ENCODE data around the gene NUDT14.

The NUDT14 gene

DNA sequence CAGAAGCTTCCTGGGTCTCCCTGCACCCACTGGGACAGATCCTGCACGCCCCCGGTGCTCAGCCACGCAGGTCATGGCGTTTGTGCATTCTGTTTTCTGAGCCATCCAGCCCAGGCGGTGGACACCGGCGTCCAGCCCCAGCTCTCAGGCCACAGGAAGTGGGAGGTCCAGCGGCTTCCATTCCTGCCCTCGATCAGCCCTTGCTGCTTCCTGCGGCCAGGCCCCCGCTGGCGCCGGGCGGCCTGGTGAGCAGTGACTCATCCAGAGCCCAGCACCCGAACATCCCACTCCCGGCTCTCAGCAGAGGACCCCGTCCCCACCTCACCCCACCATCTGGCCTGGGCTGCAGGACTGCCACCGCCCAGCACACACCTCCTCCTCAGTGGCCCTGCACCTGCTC is 18.0 kb upstream of the NUDT14 start:
- DNase-seq (ENCODE audit: low read depth): no peak

DNA sequence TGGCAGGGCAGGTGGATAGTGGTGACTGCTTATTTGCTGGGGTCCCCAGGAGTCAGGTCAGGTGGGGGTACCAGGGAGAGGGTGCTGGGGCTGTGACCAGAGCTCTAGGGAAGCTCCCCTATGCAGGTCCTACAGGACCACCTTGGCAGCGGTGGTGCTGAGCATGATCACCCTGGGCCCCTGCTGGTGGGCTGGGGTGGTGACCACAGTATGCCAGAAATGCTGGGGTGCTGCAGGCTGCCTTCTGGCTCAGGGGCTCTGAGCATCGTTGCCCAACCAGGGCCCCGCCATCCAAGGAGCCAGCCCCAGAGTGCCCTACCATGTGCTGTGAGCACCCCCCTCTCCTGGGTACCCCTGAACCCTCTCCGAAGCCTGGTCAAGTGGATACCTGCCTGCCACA is 17.5 kb upstream of the NUDT14 start:
- DNase-seq (ENCODE audit: low read depth): no peak

DNA sequence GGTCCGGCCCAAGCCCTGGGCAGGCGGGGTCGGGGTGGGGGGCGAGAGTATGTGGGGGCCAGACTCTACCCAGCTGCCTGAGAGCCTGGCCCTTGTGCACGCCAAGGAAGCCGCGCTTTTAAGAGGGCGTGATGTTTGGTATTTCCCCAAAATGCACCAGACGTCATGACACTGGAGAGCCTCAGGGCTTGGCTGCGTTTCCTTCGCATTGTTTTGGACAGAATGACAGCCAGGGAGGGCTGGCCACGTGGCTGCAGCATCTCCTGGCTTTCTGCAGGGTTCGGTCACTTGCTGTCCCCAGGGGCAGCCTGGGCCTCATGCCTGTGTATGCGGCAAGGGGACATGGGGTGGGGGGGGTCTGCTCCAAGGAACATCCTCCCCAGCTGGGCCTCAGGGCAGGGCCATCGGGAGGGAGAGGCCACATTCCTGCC is 16.1 kb upstream of the NUDT14 start:
- no peak for DNase-seq (ENCODE audit: low read depth)

DNA sequence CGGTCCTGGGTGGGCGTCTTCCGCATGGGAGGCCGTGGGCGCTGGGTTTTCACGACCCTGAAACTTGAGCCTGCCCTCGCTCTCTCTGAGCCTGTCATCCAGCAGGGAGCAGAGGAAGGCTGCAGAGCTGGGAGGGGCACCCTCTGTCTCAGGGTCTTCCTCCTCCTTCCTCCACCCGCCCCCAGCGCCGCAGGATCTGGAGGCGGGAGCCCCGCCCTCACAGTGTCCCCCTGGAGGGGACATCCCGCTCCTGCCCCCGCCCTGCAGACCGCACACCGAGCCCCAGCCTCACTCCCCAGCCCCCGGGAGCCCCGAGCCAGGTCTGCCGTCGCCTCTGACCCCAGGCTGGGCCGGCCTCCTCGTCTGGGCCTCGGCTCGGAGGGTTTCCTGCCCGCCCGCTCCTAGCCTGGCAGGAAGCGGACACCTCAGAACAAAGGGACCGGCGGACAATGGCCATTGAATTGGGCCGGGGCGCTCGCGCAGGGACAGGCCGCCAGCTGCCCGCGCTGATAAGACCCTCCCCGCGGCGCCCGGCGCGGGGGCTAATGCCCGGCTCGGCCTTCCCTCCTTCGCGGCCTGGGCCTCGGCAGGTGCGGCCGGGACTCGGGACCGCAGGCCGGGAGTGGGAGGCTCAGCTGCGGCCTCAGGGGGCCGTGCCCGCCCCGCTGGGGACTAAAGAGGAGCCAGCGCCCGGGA is 15.3 kb upstream of the NUDT14 start:
- no peak for DNase-seq (ENCODE audit: low read depth)

DNA sequence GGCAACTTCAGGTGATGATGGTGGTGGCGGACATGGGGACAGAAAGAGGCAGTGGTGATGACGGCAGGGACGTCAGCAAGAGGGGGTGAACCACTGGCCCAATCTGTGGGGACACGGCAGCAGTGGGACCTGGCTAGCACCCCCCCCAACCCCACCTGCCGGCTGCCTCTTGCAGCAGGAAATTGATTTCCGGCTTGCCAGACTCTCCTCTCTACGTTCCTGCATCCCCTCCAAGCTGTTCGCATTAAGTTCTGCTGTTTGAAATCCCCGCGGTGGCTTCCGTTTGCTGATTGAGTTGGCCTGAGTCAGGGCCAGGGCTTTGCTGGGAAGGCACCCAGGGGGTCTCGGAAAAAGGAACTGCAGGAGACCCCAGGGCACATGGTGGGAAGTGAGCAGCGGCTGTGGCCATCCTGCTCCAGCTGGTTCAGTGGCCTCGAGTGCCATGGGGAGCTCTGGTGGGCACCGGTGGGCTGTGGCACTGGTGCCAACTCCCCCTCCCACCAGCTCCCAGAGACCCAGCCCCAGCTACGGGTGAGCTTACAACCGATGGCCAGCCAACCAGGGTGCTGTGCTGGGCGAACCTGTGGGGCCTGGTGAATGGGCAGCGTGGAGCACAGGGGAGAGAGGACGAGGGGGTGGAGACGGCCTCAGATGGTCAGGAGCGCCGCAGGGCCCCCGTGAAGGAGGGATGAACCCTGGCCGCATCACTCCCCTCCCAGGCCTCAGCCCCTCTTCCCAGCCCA is 14.6 kb upstream of the NUDT14 start:
- DNase-seq (ENCODE audit: low read depth): no peak

DNA sequence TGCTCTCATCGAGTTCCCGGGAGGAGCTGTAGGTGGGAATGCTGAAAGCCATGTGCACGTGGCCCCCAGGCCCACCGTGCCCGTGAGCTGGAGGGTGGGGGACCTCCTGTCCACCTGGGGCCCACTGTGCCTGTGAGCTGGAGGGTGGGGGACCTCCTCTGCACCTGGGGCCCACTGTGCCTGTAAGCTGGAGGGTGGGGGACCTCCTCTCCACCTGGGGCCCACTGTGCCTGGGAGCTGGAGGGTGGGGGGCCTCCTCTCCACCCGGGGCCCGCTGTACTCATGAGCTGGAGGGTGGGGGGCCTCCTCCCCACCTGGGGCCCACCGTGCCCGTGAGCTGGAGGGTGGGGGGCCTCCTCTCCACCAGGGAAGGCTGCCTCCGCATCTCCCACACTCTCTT is 13.9 kb upstream of the NUDT14 start:
- no peak for DNase-seq (ENCODE audit: low read depth)

DNA sequence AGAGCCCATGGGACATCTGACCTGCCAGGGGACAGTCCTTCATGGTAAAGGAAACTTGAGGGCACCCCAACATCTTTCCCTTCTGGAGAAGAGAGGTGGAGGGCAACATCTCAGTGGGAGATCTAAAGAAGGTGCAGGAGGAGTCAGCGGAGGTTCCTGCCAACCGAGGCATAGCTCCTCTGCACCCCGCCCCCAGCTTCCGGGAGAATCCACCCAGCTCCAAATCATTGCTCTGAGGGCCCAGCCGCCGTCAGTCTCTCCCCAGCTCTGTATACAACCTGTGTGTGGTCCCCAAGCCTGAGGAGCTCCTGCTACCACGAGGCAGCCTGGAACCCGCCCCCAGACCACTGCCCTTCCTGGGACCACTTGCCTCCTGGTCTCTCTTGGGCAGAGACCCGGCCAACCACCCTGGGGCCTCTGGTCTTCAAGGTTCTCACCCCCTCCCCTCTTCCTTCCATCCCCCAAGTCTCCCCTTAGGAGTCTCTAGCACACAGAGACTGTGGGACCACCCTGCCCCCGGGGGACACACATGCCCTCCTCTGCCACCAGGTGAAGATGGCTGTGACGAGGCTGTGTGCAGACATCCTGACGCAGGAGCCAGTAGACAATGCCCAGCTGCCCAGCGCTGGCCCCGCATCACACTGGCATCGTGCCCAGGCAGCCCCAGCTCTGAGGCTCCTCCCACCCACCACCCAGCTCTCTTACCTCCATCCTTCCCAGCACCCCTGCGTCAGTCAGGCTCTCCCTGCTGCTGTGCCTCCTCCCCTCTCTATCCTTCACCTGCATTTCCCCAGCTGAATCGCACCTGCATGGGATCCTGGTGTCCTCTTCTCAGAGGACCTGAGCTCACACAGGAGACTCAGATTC is 13.0 kb upstream of the NUDT14 start:
- DNase-seq (ENCODE audit: low read depth): no peak

DNA sequence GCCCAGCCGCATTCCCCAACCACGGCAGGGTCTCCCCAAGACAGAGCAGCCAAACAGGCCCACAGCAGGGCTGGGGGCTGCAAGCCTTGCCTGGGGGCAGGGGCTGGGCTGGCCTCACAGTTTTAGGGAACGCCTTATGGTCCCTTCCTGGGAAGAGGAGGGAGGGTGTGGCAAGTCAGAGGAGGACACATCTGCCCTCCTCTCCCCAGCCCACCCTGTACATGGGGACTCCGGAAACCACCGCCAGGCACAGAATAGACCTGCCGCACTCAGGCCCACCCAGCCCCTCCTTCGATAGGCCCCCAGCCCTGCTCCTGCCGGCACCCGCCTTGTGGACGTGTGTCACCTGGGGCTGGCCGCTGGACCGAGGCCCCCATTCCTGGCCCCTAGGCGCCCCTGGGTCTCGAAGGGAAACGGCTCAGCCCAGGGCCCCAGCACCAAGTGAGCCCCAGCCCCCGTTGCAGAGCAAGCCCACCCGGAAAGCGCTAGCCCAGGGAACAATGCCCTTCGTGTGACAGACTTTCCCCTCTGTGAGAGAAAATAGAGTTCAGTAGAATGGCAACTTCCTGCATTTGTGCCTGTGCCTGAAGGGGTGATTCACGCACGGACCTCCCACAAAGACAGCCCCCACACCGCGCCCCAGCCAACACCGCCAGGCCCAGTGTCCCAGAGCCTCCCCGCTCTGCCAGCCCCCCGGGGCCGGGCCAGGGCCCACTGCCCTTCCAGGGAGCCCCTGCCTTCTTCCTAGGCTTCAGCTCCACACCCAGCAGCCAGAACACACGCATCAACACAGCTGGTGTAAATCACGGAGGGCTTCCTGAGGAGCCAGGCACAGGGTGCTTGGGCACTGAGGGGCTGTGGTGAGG is 12.0 kb upstream of the NUDT14 start:
- no peak for DNase-seq (ENCODE audit: low read depth)

DNA sequence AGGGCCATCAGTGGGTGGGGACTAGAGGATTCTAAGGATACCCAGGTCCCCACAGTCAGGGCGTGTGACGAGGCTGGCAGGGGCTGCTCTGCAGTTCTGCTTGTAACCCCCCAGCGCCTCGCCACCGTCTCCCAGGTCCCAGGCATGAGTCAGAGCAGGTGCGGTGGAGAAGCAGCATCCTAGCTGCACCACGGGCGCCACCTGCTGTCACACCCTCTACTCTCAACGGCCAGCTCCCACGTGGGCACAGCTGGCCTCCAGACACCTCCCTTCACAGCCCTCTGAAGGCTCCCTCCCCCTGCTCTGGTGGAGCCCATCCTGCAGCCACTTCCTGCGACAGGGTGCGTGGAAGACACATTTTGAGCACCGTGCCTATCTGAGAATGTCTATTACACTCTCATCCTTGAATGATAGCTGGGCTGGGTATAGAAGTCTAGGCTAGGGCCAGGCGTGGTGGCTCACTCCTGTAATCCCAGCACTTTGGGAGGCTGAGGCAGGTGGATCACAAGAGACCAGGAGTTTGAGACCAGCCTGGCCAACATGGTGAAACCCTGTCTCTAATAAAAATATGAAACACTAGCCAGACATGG is 6.9 kb upstream of the NUDT14 start:
- no peak for DNase-seq (ENCODE audit: low read depth)

DNA sequence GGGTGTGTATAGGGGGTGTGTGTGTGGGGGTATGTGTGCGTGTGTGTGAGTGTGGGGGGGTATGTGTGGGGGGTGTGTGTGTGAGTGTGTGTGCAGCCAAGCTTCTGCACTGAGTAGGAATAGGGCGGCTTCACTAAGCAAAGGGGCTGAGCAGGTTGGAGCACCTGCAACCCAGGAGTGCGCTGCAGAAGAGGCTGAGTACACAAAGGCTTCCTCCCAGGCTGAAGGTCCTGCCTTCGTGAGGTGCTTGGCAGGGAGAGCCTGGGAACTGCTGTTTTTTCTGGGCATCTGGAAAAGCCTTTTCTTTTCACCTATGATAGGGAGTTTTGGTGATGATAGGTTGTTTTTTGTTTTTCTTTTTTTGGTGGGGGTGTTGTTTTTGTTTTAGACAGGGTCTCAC is 6.0 kb upstream of the NUDT14 start:
- DNase-seq (ENCODE audit: low read depth): no peak

DNA sequence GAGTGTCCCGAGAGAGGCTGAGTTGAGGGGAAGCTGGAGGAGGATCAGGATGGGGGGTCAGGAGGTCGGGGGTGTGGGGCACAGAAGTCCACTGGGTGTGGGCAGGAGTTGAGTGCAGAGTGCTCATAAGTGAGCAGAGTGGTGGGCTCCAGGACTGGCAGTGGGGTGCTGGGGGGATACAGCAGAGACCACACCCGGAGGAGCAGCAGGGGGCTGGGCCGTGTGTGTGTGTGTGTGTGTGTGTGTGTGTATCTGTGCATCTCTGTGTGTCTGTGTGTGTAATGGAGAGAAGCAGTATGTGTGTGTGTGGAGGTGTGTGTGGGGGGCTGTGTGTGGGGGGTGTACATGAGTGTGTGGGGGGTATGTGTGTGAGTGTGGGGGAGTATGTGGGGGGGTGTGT is 4.9 kb upstream of the NUDT14 start:
- no peak for DNase-seq (ENCODE audit: low read depth)

DNA sequence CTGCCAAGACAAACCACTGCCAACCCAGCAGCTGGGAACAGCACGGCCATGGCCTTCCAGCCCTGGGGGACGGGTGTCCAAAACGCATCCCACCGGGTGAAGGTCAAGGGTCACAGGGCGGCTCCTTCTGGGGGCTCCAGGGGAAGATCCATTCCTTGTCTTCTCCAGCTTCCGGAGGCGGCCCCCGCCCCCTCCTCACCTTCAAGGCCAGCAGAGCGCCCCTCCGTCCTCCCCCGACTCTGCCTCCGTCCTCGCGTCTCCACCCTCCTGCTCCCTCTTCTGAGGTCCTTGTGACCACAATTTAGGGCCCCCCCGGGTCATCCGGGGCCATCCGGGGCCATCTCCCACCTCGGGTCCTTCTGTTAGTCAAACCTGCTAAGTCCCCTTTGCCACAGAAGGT is 3.9 kb upstream of the NUDT14 start:
- DNase-seq (ENCODE audit: low read depth): no peak

DNA sequence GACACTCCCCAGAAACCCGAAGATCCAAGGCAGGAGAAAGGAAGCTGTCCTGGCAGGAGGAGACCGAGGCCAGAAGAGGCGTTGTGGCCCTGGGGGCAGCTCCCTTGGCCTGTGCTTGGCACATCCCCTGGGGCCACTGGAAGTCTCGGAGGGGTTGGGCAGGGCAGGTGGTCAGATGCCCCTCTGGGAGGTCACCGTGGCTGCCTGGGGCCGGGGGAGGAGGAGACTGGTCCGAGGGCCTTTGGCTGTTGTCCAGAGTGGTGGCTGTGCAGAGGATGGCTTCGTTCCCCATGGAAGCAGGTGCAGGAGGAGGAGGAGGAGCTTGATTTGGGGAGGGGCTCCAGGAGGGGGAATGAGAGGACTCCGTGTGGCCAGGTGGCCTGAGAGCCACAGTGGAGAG is 3.3 kb upstream of the NUDT14 start:
- DNase-seq (ENCODE audit: low read depth): no peak

DNA sequence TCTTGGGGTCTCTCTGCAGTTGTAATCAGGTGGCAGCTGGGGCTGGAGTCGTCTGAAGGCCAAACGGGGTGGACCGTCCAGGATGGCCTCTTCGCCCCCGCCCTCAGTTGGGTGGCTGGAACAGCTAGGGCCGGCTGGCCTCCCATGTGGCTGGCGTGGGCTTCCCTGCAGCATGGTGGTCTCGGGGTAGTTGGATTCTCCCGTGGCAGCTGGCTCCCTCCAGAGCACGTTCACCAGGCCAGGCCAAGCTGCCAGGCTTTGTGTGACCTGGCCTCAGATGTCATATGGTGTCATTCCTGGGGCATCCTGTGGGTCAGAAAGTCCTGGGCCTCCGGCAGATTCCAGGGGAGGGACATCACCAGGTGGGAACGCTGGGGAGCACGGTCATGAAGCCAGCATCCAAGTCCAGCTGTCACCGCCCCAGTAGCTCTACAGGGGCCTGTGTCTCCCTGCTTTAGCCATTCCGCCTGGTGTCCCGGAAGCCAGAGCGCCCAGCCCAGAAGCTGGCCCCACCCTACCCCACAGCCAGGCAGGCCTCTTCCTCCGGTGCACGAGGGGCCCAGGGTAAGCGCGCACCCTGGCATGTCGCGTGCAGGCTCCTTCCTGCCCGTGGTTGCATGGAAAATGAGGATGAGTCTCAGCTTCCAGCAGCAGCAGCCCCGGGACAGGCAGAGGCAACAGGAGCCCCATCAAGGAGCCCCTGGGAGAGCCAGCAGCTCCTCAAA is 1.3 kb upstream of the NUDT14 start:
- no peak for DNase-seq (ENCODE audit: low read depth)

DNA sequence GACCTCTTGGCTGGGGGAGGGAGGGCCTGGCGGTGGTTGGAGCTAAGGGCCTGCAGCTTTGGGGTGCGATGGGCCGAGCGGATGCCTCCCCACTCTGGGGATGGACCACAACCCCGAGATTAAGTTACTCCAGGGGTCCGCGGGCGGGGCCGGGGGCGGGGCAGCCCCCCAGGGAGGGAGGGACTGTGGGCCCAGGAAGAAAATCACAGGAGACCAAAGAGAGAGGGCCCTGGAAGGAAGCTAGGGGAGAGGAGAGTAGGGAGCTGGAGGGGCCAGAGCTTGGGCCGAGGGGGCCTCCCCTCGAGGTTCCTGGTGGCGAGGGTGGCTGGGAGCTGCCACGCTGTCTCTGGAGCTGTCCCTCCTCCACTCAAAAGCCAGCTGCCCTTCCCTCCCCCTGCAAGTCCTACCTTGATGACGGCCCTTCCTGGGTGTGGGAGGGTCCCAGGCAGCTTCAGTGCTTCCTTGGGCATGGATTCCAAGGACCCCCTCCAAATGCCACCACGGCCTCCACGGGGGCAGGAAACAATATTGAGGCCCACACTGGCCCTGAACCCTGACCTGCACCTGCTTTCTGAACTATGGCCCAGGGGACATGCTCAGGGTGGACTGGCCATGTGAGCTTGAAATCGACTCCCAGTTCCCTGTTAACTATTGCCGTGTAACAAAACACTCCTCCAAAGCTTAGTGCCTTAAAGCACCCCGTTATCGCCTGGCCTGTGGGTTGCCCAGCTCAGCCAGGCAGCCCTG is 610 bp upstream of the NUDT14 start:
- no peak for DNase-seq (ENCODE audit: low read depth)

DNA sequence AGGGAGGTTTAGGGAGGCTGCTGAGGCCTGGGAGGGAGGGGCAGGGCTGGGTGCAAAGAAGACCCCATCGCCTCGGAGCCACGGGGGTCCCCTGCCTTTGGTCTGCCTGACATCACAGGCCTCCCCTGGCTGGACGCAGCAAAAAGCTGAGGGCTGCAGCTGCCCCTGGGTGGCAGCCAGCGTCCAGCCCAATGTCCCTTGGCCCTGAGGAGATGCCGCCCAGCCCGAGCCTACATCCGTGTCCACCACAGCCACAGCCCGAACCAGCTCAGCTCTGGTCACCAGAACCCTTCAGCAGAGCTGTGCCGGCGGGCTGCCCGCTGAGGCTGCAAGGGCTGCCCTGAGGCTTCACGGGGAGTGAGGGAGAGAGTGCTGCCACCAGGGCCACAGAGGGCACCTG is 1.9 kb downstream of the NUDT14 start:
- no peak for DNase-seq (ENCODE audit: low read depth)

DNA sequence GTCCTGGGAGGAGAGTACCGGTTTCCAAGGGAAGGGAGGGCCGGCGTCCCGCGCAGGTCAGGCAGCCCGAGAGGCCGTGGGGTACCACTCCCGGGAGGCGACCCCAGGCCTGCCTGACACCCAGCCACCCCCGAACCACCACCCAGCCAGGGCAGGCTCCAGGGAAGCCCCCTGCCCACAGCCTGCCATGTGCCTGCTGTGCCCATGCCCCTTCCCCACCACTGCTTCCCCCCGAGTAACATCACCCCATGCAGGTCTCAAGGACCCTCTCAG is 2.3 kb downstream of the NUDT14 start:
- DNase-seq (ENCODE audit: low read depth): no peak

DNA sequence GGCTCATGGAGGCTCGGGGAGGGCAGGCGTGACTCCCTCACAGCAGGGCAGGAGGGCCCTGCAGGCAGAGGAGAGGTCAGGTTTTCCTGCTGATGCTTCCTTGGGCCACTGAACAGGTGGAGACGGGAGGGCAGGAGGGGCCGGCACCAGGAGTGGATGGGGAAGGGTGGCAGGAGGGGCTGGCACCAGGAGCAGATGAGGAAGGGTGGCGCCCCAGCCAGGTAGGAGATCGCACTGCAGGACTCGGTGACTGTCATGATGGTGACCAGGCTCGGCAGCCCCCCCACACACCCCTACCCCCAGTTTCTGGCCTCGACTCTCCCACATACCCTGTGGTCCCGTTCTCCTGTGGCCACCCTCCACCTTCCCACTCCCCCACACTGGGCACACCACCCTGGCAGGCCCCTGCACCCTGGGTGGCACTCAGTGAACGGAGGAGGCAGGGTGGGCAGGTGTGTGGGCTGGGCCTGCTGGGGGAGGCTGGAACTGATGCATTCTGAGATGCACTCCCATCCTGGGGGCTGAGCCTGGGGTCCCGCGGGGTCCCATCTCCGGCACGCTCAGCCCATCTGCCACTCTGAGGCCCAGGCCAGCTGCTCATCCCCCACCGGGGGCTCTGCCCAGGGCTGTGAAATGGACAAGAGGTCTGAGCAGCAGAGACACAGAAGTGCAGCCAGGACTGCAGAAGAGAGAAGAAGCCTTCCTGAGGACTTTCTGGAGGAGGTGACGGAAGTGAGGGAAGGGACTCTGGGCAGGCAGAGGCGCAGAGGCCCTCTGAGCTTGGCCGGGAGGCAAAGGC is 2.8 kb downstream of the NUDT14 start:
- DNase-seq (ENCODE audit: low read depth): no peak

DNA sequence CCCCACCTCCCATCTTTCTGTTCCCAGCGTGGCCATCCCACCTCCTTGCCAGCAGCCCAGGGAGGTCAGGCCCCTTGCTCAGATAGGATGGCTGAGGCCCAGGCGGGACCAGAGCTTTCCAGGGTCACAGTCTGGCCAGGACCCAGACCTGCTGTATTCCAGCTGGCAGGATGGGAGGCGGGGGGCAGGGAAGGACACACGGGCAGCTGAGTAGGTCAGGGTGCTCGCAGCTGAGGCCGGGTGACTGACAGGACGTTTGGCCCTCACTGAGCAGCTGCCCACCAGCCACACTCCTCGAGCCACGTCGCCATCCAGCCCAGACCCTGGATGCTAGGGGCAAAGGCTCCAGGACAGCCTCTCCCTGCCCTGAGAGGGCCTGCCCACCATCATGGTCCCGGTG is 4.0 kb downstream of the NUDT14 start:
- no peak for DNase-seq (ENCODE audit: low read depth)

DNA sequence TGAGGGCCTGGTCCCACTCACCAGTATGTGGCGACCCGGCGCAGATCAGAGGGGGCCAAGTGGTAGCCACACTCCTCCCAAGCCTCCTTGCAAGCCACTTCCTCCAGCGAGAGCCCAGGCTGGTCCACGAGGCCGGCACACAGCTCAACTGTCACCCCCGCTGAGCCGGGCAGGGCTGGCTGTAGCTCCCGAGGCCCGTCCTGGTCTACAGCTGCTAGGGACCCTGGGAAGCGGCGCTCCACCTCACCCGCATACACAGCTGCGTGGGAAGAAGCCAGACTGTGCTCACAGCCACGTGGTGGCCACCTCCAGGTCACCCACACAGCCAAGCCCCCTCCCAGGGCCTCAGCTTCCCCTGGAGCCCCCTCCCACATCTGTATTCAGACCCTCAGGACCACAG is 4.6 kb downstream of the NUDT14 start:
- DNase-seq (ENCODE audit: low read depth): no peak

Data from stimulated activated CD8-positive, alpha-beta memory T cell treated with anti-CD3 and anti-CD28 coated beads, Interleukin-4, amount 100 ng/mL, for 24 hours (primary cell).